GM19397 (cell line): ENCODE results near the gene CTR9.
A peak's percentile ranks its signal among the peaks of the same experiment; 100 is the strongest.

Experiments used
- ATAC-seq: cut with Tn5 transposase; IDR thresholded peaks from one replicate; pipeline ENCODE4 v1.9.1; 2021; ENCODE audit warnings: mild to moderate bottlenecking, moderate library complexity; ENCODE audit not compliant: unreplicated experiment

Gene CTR9

GRCh38 chr11:10779086-10779485 is 28.0 kb downstream of the CTR9 start:
- no peak for ATAC-seq

DNA sequence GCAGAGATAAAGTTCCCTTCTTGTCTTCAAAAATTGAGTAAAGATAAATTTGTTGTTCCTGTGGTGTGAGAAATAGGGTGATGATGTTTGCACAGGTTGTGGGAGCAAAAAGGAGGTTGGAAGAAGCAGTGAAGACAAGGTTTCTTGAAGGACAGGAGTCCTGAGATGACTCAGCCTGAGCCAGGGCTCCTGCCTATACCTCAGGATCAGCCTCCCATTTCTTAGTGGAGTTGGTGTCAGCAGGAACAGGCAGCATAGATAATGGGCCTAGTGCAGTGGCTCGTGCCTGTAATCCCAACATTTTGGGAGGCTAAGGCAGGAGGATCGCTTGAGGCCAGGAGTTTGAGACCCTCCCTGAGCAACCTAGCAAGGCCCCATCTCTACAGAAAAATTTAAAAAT is 29.0 kb downstream of the CTR9 start:
- no peak for ATAC-seq

- ATAC-seq: no peak
Observed at GRCh38 chr11:10784232-10785145, 33.4 kb downstream of the CTR9 start.

DNA sequence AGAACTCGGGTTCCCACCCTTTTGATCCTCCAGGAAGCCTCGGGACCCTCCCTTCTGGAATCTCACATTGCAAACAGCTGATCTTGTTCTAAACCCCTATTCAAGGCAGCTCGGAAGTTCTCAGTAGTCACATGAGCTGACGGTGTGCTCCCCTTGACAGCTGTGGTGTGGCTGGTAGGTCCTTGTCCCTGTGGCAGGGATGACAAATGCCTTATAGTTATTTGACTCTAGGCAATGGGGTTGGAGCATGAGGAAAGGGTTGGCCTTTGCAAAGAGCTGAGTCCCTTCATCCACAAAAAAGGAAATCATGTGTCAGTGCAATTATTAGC is 34.1 kb downstream of the CTR9 start:
- no peak for ATAC-seq

DNA sequence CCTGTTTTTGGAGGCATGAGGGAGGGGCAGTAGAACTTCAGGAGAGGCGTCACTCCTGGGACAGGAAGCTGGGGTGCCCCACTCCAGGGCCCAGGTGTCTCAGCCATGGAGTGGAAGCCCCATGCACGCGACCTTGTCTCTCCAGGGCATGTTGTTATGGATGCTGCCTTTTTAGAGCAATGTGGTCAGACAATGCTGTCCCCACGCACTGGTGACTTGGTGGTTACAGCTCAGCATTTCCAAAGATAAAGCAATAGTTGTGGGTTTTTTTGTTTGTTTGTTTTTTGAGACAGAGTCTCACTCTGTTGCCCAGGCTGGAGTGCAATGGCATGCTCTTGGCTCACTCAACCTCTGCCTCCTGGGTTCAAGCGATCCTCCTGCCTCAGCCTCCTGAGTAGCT is 35.4 kb downstream of the CTR9 start:
- no peak for ATAC-seq

DNA sequence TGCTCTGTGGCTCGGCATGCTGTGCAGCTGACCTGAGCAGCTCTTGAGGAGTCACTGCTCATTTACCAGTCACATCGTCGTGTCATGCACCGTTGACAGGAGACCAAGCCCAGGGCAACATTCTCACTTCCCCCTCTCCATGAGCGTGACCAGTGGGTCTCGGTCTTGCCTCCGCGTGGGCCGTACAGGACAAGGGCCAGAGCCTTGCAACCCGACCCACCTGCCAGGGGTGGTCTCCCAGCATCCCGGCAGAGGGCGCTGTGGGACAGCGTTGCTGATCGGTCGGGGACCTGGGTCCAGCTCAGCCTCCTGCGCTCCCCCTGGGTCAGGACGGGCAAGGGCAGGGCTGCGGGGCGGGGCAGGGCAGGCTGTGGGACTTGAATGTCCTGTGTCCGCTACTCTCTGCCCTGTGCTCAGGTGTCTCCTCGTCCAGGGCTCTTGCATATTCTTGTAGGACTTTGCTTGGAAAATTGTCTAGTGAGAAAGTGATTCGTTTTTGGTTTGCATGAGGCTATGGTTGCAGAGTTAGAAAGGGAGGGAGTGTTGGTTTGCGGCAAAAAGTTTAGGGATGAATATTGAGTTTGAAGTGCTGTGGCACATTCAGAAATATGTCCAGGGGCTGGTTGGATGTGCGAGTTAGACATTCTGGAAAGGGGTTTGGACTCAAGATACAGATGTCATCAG is 41.5 kb downstream of the CTR9 start:
- peak; percentile 95 for ATAC-seq

GRCh38 chr11:10793470-10794255 is 42.6 kb downstream of the CTR9 start:
- no peak for ATAC-seq

GRCh38 chr11:10796191-10796590 is 45.1 kb downstream of the CTR9 start:
- no peak for ATAC-seq

GRCh38 chr11:10797001-10797400 is 46.0 kb downstream of the CTR9 start:
- ATAC-seq: no peak

DNA sequence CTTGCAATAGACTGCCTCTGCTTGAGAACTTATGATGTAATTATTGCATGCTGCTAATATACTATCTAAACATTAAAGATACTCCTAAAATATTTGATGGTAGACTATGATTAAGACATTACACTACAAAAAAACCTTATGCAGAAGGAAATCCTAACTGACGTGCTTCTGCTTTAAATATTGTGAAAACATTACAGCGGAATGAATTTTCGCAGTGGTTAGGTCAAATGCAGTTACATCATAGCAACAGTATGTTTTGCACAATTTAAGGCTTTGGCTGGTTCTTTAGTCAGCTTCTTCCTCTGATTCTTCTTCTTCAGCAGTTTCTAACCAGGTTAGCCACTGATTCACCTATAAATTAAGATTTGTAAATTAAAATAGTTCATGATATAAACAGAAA is 46.5 kb downstream of the CTR9 start:
- no peak for ATAC-seq

- no peak for ATAC-seq
Observed at GRCh38 chr11:10798330-10798928, 47.4 kb downstream of the CTR9 start.

GRCh38 chr11:10800292-10800691 is 49.2 kb downstream of the CTR9 start:
- ATAC-seq: no peak

DNA sequence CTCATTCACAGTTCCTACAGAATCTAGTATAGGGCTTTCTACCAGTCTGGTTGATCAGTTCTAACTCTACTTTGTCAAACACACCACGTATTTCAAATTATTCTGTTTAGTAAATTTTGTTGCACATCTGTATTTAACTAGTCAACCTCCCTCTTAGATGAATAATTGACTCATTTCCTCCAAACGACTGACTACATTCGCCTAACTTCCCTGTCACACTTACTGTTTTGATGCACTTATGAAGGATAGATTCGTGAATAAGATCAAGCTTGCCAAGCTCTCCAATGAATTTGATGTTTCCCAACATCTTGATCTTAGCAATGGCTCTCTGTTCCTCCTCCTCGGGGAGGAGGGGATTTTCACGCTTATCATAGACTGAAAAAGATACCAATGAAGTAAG is 52.6 kb downstream of the CTR9 start:
- ATAC-seq: no peak

DNA sequence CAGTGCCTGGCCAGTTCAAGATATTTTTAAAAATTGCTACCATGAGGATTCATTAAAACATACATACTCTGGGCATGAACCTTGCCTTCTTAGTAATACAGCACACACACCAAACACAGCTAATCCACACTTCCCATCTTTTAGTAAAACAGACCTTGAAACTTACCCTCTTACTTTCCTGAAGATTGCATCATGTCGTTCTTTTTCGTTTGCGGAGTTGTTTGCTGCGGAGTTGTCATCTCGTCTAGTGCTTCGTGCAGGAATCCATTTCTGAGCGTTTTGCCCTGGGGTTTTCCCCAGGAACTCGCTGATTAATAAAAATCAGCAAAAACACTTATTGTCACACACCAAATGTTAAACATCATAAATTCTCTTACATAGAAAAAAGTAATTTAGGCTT is 54.7 kb downstream of the CTR9 start:
- ATAC-seq: no peak

DNA sequence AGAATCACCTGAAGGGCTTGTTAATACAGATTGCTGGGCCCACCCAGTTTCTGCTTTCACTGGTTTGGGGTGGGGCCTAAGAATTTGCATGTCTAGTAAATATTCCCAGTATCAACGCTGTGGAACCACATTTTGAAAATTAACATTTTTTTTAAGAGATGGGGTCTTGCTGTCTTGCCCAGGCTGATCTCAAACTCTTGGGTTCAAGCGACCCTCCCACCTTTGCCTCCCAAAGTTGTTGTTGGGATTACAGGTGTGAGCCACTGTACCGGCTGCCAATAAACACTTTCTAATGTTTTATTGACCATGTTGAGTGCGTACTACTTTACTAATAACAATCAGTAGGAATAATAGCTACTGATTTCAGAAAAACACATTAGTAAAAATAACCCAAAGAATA is 55.2 kb downstream of the CTR9 start:
- ATAC-seq: no peak

DNA sequence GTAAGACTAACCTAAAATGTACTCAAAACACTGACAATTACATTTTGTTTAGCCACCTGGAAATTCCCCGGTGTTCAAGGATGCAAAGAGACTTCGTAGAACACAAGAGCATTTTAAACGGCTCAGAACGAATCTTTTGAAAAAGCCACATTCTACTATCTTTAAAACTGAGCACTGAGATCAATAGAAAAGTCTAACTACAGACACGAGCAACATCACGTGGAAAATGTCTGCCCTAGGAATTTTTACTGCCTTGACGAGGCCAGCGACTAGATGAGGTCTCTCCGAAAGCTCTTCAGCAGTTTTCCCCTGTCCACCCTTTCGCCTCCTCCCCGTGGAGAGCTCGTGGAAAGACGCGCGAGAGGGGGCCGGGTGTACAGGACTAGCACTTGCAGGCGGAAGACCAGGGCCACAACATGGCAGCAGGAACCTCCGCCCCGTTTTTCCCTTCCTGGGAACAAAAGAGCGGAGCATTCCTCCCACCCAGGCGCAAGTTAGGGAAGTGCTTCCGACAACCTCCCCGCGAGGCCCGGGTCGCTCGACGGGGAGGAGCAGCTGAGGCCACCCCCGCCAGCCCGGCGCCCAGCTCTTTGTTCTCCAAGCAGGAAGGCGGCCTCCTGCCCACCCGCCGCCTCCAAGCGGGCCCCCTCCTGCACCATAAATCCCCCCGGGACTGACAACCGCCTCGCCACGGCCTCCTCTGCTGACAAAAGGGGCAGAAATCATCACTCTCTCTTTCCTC is 56.6 kb downstream of the CTR9 start:
- ATAC-seq: peak; percentile 1

- peak; percentile 21 for ATAC-seq
Observed at GRCh38 chr11:10808235-10808552, 57.1 kb downstream of the CTR9 start.

GRCh38 chr11:10808553-10809372 is 57.7 kb downstream of the CTR9 start, which contains the start of gene EIF4G2:
Gene EIF4G2, minus strand, starts transcription at chr11:10808926.
- ATAC-seq: peak; percentile 91

DNA sequence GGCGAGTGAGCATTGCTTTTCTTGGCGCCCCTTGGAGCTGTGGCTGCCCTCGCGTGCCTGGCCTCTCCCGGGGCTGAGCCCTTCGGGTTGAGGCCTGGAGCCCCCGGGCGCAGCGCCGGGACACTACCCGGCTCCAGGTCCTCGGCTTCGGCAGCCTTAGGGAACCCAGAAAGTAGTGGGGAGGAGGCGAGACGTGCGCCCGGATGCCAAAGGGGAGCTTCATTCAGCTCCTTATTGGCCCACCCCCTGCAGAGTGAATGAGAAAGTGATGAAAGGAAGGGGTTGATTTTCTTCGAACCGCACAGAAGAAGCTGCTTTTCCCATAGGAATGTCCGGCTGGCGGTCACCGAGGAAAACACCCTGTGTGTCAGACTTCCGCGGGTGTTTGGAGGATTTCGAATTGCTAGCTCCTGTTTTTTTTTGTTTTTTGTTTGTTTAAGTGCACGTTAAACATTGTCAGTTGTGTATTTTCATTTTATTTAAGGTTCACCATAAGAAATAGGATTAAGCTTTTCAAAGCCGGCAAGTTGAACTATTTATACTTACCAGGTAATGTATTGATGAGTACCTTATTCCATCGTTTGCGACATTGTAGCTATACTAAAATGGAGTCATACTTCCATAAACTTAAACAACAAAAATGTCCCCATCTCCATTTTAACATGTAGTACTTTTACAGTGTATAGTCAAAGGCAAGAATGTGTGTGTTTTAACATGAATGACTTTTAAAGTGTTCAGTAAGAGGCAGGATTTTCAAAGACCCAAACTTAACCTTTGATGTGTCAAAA is 58.5 kb downstream of the CTR9 start:
- ATAC-seq: peak; percentile 16
